CD4-positive, alpha-beta T cell treated with Interleukin-6 for 4 hours (primary cell): ENCODE data around the gene AADACL4.

ENCODE experiments used
- DNase-seq: peaks from one replicate; pipeline ENCODE4 v3.0.0-alpha.2; 2020; ENCODE audit warnings: mixed read lengths

Gene AADACL4

DNA sequence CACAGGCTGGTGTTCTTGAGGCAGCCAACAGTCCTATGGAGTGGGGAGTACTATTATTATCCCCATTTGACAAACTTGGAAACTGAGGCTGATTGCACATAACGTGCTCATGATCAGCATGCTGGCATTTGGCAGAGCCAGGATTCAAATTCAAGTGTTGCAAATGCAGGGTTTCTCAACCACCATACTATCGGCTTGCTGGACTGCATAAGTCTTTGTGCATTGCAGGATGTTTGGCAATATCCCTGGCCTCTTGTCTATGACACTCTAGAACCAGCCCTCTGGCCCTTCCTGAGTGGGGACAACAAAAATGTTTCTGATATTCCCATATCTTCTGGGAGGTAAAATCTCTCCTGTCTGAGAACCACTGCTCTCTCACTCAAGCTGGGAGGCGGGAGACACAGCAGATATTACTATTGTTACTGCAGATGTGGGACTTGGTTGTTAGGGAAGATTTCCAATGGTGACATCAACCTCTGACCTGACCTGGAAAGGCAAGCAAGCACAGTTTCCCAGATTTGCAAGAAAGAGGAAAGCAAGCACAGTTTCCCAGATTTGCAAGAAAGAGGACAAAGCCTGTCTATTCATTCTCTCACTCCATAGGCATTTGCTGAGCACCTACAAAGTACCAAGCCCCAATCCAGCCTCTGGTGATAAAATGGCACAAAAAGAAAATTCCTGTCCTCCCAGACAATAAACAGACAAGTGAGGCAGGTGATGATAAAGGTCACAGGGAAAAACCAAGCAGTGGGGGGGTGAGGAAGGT lies 71.0 kb downstream of the AADACL4 start:
- DNase-seq: no peak

- DNase-seq: no peak
Observed at GRCh38 chr1:12715896-12716437, 72.1 kb downstream of the AADACL4 start, which contains the start of gene AADACL3. Gene AADACL3 (plus strand): TSS chr1:12716110. CDS start chr1:12716177, 67 bp downstream.
